ENCODE measurements around the gene OR13J1. TPM values are rescaled to one million over a fixed set of nuclear protein-coding genes. Genes with fewer than 3 reads are reported as not detected.

The OR13J1 gene
- polyA plus RNA-seq, 2 donors, result not detected

- 59 to 67% methylated on average over 12 of the region's 12 CpGs for WGBS, 2 donors
Observed at GRCh38 chr9:35861161-35861897, 8.9 kb downstream of the OR13J1 start.

GRCh38 chr9:35859990-35860339 lies 10.2 kb downstream of the OR13J1 start:
- Histone ChIP-seq H3K27me3 (ENCODE audit: control insufficient read depth in 1 of 2, insufficient read depth in 2 of 2, low read length in 2 of 2) (peaks cover 0 to 3% of the 10 kb centered on the region in 2 donors), H3K4me1 (ENCODE audit: control insufficient read depth in 2 of 2, insufficient read depth in 2 of 2, low read length in 1 of 2) (peaks cover 0 to 5% of the 10 kb centered on the region in 2 donors), H3K27ac (ENCODE audit: low read depth in 2 of 2, low read length in 1 of 2) (no peak overlapping the region), H3K9me3 (ENCODE audit: control insufficient read depth in 2 of 2, insufficient read depth in 1 of 2, low read depth in 1 of 2, low read length in 1 of 2) (no peaks in the 10 kb centered on the region), H3K36me3 (ENCODE audit: control insufficient read depth in 2 of 2, insufficient read depth in 2 of 2, low read length in 1 of 2) (no peaks in the 10 kb centered on the region), H3K4me3 (ENCODE audit: low read depth in 1 of 2, low read length in 2 of 2) (no peak overlapping the region)
- WGBS, 2 donors, result 50 to 51% methylated on average over 3 of the region's 3 CpGs

More at GRCh38 chr9:35861161-35861897, 8.9 kb downstream of the OR13J1 start:
- Histone ChIP-seq H3K27ac (ENCODE audit: low read depth in 2 of 2, low read length in 1 of 2) (no peak overlapping the region), H3K4me1 (ENCODE audit: control insufficient read depth in 2 of 2, insufficient read depth in 2 of 2, low read length in 1 of 2) (peaks cover 0 to 5% of the 10 kb centered on the region in 2 donors), H3K4me3 (ENCODE audit: low read depth in 1 of 2, low read length in 2 of 2) (no peak overlapping the region), H3K27me3 (ENCODE audit: control insufficient read depth in 1 of 2, insufficient read depth in 2 of 2, low read length in 2 of 2) (peaks cover 0 to 3% of the 10 kb centered on the region in 2 donors), H3K36me3 (ENCODE audit: control insufficient read depth in 2 of 2, insufficient read depth in 2 of 2, low read length in 1 of 2) (no peaks in the 10 kb centered on the region), H3K9me3 (ENCODE audit: control insufficient read depth in 2 of 2, insufficient read depth in 1 of 2, low read depth in 1 of 2, low read length in 1 of 2) (no peaks in the 10 kb centered on the region)

GRCh38 chr9:35859310-35859989 lies 10.8 kb downstream of the OR13J1 start:
- peaks cover 0 to 5% of the 10 kb centered on the region in 2 donors for H3K4me1 ChIP-seq (ENCODE audit: control insufficient read depth in 2 of 2, insufficient read depth in 2 of 2, low read length in 1 of 2)
- no peak overlapping the region for H3K4me3 ChIP-seq (ENCODE audit: low read depth in 1 of 2, low read length in 2 of 2)
- no peaks in the 10 kb centered on the region for H3K9me3 ChIP-seq (ENCODE audit: control insufficient read depth in 2 of 2, insufficient read depth in 1 of 2, low read depth in 1 of 2, low read length in 1 of 2)
- H3K36me3 ChIP-seq (ENCODE audit: control insufficient read depth in 2 of 2, insufficient read depth in 2 of 2, low read length in 1 of 2), result no peaks in the 10 kb centered on the region
- peaks cover 0 to 3% of the 10 kb centered on the region in 2 donors for H3K27me3 ChIP-seq (ENCODE audit: control insufficient read depth in 1 of 2, insufficient read depth in 2 of 2, low read length in 2 of 2)
- no peak overlapping the region for H3K27ac ChIP-seq (ENCODE audit: low read depth in 2 of 2, low read length in 1 of 2)
- WGBS, 2 donors, result 50 to 51% methylated on average over 15 to 16 of the region's 16 CpGs

GRCh38 chr9:35858458-35858857 lies 11.7 kb downstream of the OR13J1 start:
- WGBS, 2 donors, result 67 to 68% methylated on average over 5 of the region's 5 CpGs
- H3K36me3 ChIP-seq (ENCODE audit: control insufficient read depth in 2 of 2, insufficient read depth in 2 of 2, low read length in 1 of 2), result no peaks in the 10 kb centered on the region
- H3K4me1 ChIP-seq (ENCODE audit: control insufficient read depth in 2 of 2, insufficient read depth in 2 of 2, low read length in 1 of 2), result peaks cover 0 to 5% of the 10 kb centered on the region in 2 donors
- no peaks in the 10 kb centered on the region for H3K9me3 ChIP-seq (ENCODE audit: control insufficient read depth in 2 of 2, insufficient read depth in 1 of 2, low read depth in 1 of 2, low read length in 1 of 2)
- H3K27me3 ChIP-seq (ENCODE audit: control insufficient read depth in 1 of 2, insufficient read depth in 2 of 2, low read length in 2 of 2), result peaks cover 0 to 3% of the 10 kb centered on the region in 2 donors
- H3K4me3 ChIP-seq (ENCODE audit: low read depth in 1 of 2, low read length in 2 of 2), result no peak overlapping the region
- no peak overlapping the region for H3K27ac ChIP-seq (ENCODE audit: low read depth in 2 of 2, low read length in 1 of 2)

GRCh38 chr9:35856882-35857281 lies 13.3 kb downstream of the OR13J1 start:
- no peak overlapping the region for H3K4me3 ChIP-seq (ENCODE audit: low read depth in 1 of 2, low read length in 2 of 2)
- H3K27me3 ChIP-seq (ENCODE audit: control insufficient read depth in 1 of 2, insufficient read depth in 2 of 2, low read length in 2 of 2), result no peaks in the 10 kb centered on the region
- no peak overlapping the region for H3K27ac ChIP-seq (ENCODE audit: low read depth in 2 of 2, low read length in 1 of 2)
- 81 to 84% methylated on average over 5 of the region's 5 CpGs for WGBS, 2 donors
- H3K9me3 ChIP-seq (ENCODE audit: control insufficient read depth in 2 of 2, insufficient read depth in 1 of 2, low read depth in 1 of 2, low read length in 1 of 2), result no peaks in the 10 kb centered on the region
- H3K4me1 ChIP-seq (ENCODE audit: control insufficient read depth in 2 of 2, insufficient read depth in 2 of 2, low read length in 1 of 2), result peaks cover 0 to 5% of the 10 kb centered on the region in 2 donors
- no peaks in the 10 kb centered on the region for H3K36me3 ChIP-seq (ENCODE audit: control insufficient read depth in 2 of 2, insufficient read depth in 2 of 2, low read length in 1 of 2)

- H3K4me1 ChIP-seq (ENCODE audit: control insufficient read depth in 2 of 2, insufficient read depth in 2 of 2, low read length in 1 of 2), result peaks cover 0 to 5% of the 10 kb centered on the region in 2 donors
- H3K9me3 ChIP-seq (ENCODE audit: control insufficient read depth in 2 of 2, insufficient read depth in 1 of 2, low read depth in 1 of 2, low read length in 1 of 2), result no peaks in the 10 kb centered on the region
- WGBS, 2 donors, result 74 to 76% methylated on average over 3 of the region's 3 CpGs
- H3K36me3 ChIP-seq (ENCODE audit: control insufficient read depth in 2 of 2, insufficient read depth in 2 of 2, low read length in 1 of 2), result no peaks in the 10 kb centered on the region
- no peak overlapping the region for H3K4me3 ChIP-seq (ENCODE audit: low read depth in 1 of 2, low read length in 2 of 2)
- no peaks in the 10 kb centered on the region for H3K27me3 ChIP-seq (ENCODE audit: control insufficient read depth in 1 of 2, insufficient read depth in 2 of 2, low read length in 2 of 2)
- H3K27ac ChIP-seq (ENCODE audit: low read depth in 2 of 2, low read length in 1 of 2), result no peak overlapping the region
Observed at GRCh38 chr9:35856206-35856605, 14.0 kb downstream of the OR13J1 start.

- 81 to 88% methylated on average over 7 of the region's 7 CpGs for WGBS, 2 donors
Observed at GRCh38 chr9:35854091-35854762, 16.0 kb downstream of the OR13J1 start.

GRCh38 chr9:35852876-35853865 lies 17.0 kb downstream of the OR13J1 start:
- Histone ChIP-seq H3K27me3 (ENCODE audit: control insufficient read depth in 1 of 2, insufficient read depth in 2 of 2, low read length in 2 of 2) (no peaks in the 10 kb centered on the region), H3K27ac (ENCODE audit: low read depth in 2 of 2, low read length in 1 of 2) (no peak overlapping the region), H3K4me3 (ENCODE audit: low read depth in 1 of 2, low read length in 2 of 2) (no peak overlapping the region), H3K36me3 (ENCODE audit: control insufficient read depth in 2 of 2, insufficient read depth in 2 of 2, low read length in 1 of 2) (no peaks in the 10 kb centered on the region), H3K4me1 (ENCODE audit: control insufficient read depth in 2 of 2, insufficient read depth in 2 of 2, low read length in 1 of 2) (no peaks in the 10 kb centered on the region), H3K9me3 (ENCODE audit: control insufficient read depth in 2 of 2, insufficient read depth in 1 of 2, low read depth in 1 of 2, low read length in 1 of 2) (no peaks in the 10 kb centered on the region)
- 88 to 90% methylated on average over 25 of the region's 25 CpGs for WGBS, 2 donors

More at GRCh38 chr9:35854091-35854762, 16.0 kb downstream of the OR13J1 start:
- H3K9me3 ChIP-seq (ENCODE audit: control insufficient read depth in 2 of 2, insufficient read depth in 1 of 2, low read depth in 1 of 2, low read length in 1 of 2), result no peaks in the 10 kb centered on the region
- no peaks in the 10 kb centered on the region for H3K36me3 ChIP-seq (ENCODE audit: control insufficient read depth in 2 of 2, insufficient read depth in 2 of 2, low read length in 1 of 2)
- peaks cover 0 to 3% of the 10 kb centered on the region in 2 donors for H3K4me1 ChIP-seq (ENCODE audit: control insufficient read depth in 2 of 2, insufficient read depth in 2 of 2, low read length in 1 of 2)
- H3K27me3 ChIP-seq (ENCODE audit: control insufficient read depth in 1 of 2, insufficient read depth in 2 of 2, low read length in 2 of 2), result no peaks in the 10 kb centered on the region
- no peak overlapping the region for H3K4me3 ChIP-seq (ENCODE audit: low read depth in 1 of 2, low read length in 2 of 2)
- no peak overlapping the region for H3K27ac ChIP-seq (ENCODE audit: low read depth in 2 of 2, low read length in 1 of 2)

Data from esophagus (tissue), 2 donors.